HL-60/S4 (cell line): ENCODE results near the gene ZFAND3.

Source experiments
- in situ Hi-C: fragments of 300-500 bp; cut with MboI; formaldehyde crosslinking; loops from 2 replicates; pipeline ENCODE4 v1.14.3; 2022; ENCODE audit warnings: low sequenced_read_pairs

The ZFAND3 gene

DNA sequence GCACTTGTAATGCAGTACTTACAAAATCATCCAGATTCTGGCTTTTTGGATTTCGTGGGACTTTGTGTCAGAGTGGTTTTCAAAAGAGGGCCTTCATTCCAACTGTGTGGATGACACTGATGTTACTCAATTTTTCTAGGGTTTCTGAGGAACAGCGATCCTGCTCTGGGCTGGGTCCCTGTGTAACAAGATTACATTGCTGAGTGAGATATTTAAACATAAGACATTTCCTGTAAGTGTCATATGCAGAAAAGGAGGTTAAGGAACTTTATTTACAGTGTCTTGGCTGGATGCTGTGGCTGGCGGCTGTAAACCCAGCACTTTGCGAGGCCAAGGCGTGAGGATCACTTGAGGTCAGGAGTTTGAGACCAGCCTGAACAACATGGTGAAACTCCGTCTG, 6.7 kb downstream of the ZFAND3 start:
- in situ Hi-C loops: no loop called here

DNA sequence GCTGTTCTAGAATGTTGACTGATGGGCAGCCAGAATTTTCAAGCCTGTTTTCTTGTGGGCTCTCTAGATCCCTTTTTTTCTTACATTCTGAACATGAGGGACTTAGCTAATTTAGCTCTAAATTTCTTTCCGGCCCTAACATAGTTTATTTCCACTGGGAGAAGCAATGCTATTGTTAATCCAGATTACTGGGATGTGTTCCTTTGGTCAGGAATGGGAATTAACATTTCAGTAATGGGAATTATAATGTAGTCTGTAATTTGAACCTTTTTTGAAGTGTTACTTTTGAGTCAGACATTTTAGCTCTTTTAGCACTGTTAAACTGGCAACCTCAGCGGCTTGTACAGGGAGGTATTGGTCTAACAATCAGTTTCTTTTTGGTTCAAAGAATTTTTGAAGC, 7.5 kb downstream of the ZFAND3 start:
- in situ Hi-C loops: no loop called here

DNA sequence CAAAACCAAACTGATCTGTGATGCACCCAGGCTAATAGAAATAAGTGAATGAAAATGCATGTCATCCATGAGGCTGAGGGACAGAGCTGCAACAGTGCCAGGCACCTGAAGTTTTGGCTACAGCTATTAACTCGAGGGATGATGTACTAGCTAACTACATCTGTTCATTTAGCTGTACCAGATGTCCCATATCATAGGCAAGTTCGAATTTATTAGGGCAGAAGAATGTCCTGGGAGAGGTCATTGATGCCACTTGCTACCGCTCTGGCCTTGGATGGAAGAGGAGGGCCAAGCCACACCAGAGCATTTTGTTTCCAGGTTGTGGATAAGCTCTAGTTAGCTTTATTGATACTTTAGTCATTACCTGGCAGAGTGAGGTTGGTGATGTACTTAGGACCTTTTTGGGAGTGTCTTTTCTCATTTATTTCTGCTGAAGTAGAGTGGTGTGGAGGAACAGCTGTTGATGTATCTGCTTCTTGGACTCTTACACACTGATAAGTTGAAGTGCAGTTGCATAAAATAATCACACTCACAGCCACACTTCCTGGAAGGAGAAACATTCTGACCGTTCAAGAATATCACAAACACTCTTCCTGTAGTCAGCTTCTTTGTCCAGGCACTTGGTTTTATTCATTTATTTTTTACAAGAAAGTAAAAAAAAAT, 8.2 kb downstream of the ZFAND3 start:
- in situ Hi-C loops: no loop called here

DNA sequence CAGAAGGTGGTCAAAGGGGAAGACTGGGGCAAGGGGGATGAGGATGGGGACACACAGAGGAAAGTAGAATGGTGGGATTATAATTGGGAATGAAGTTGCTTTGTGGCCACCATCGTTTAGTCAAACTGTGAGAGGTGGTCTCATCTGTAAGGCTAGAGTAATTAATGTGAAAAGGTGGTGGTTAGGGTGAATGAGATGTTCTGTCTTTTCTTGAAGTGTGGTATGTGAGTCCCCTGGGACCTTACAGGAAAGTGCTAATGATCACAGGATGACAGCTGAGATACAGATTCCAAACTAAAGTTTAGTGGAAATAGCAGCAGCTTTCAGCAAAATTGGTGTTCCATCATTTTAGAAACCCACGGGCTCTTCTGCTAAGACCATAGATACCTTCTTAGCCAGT, 10.7 kb downstream of the ZFAND3 start:
- in situ Hi-C loops: no loop called here

DNA sequence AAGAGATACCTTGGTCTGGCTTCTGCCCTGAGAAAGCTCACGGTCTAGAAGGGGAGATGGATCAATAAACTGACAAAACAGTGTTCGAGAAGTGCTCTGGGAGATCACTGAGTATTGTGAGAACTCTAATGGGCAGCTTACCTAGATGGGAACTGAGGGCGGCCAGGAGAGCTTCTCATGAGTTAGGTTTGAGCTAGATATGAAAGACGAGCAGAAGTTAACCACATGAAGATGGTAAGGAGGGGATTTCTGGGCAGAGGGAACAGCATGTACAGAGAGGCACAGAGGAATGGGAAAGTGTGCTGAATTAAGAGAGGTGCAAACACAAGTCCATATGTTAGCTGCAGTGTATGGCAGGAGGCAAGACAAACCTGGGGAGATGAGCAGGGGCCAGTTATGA, 11.9 kb downstream of the ZFAND3 start:
- in situ Hi-C loops: no loop called here

DNA sequence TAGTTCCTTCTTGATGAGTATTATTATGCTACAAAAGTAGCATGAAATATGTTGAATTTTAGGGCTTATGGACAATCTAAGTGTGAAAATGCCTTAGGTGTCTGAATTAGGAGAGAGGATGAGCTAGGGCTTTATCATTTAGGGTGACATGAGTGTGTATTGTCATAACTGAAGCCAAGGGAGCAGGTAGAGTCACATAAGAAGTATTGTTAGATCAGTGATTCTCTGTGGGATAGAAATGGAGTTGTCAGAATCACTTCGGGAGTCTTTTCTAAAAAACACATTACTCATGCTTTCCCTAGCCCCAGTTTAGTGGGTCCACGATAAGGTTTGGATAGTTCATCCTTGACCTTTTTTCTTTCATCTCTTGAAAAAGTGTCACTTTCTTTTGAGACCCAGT, 16.4 kb downstream of the ZFAND3 start:
- in situ Hi-C loops: no loop called here

DNA sequence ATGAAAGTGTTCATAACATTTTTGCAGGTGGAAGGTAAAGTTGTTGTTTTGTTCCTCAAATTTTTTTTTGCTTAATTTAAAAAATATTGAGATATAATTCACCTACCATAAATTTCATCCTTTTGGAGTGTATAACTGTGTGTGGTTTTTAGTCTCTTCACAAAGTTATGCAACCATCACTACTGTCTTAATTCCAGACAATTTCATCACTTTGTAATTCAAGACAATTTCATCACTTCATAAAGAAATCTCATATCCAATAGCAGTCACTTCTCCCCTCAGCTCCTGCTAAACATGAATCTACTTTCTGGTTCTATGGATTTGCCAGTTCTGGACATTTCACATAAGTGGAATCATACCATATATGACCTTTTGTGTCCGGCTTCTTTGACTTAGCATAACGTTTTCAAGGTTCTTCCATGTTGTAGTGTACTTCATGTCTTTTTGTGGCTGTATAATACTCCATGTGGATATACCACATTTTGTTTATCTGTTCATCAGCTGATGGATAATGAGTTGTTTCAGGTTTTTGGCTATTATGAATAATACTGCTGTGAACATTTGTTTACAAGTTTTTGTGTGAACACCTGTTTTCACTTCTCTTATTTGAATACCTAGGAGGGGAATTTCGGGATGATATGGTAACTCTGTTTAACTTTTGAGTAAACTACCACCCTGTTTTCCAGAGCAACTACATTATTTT, 18.8 kb downstream of the ZFAND3 start:
- in situ Hi-C loops: no loop called here

DNA sequence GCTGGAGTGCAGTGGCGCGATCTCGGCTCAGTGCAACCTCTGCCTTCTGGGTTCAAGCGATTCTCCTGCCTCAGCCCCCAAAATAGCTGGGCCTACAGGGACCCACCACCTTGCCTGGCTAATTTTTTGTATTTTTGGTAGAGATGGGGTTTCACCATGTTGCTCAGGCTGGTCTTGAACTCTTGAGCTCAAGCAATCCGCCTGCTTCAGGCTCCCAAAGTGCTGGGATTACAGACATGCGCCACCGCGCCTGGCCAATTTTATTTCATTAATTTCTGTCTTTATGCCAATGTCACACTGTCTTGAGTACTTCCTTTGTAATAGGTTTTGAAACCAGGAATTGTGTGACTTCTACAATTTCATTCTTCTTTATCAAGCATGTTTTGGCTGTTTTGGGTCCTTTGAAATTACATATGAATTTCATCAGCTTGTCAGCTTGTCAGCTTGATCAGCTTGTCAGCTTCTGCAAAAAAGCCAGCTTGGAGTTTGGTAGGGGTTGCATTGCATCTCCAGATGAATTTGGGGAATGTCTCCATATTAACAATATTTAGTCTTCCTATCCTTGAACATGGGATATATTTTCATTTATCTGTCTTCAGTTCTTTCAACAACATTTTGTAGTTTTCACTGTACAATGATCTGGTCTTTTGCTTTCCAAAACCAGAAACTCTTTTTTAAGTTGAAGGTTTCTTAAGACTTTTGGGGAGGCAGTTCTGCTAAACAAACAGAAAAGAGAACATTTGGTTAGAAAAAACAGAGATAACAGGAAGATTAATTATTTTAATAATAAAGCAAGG, 20.8 kb downstream of the ZFAND3 start:
- in situ Hi-C loops: no loop called here

DNA sequence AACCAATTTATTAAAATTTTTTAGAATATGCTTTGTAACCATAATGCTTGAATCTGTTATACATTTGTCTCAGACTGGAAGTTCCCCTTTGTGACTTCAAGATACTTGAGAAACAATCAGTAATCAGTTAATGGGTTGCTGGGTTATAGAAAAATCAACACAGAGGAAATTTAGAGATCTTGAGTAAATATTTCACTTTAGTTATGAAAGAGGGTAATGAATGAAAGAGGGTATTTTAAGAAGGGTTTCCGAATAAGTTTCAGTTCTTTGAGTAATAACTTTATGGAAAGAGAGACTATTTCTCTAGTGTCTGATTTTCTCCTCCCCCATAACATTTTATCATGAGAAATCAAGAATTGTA, 21.4 kb downstream of the ZFAND3 start:
- in situ Hi-C loops: no loop called here

DNA sequence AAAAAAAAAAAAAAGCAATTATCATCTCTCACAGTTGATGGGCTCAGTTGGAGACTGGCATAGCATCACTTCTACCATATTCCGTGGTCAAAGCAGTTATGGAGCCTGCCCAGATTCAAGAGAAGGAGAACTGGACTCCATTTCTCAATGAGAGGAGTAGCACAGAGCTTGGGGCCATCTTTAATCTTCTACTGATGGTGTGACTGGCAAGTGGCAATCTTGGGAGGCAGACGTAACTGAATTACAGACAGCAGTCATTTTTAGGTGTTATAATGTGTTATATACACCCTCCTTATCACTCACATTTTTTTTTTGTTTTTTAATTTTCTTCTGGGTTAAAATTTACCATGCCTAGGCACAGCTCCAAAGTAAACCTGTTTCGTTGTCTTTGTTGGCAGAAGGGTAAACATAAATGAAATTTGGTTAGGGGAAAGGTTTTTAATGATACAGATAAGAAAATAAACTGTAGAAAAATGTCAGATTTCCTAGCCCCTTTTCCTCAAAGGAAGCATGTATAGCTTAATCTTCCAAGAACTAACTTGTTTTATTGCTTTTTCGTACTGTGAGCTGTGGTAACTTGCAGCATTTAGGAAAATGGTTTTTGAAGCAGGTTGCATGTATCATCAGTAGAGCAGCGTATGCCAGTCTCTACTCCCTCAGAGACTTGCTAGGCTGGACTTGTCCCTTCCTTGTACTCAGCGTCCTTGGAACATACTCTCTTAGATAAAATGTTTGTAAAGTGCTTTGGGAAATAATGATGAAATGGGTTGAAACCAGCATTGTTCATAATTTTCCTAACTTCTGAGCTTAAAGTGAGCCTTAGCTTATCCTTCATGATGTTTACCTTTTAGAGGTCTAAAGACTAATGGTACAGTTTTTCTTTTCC, 25.7 kb downstream of the ZFAND3 start:
- in situ Hi-C loops: no loop called here

DNA sequence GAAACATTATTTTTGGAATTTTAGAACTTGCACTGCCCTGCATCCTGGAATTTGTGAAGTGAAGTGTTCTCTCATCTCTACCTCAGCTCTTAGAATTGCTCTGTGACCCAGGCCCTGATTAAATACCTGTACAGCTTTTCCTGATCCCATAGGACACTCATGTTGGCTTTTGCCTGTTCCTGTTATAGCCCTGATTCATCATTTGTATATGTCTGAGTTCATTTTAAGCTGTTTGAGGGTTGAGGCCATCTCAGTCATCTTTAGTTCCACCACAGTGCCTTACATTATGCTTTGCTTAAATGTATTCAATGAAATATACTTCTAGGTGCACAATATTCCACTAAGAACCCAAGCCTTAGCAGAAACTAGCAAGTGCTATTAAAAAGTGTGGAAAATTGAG, 26.4 kb downstream of the ZFAND3 start:
- in situ Hi-C loops: no loop called here

DNA sequence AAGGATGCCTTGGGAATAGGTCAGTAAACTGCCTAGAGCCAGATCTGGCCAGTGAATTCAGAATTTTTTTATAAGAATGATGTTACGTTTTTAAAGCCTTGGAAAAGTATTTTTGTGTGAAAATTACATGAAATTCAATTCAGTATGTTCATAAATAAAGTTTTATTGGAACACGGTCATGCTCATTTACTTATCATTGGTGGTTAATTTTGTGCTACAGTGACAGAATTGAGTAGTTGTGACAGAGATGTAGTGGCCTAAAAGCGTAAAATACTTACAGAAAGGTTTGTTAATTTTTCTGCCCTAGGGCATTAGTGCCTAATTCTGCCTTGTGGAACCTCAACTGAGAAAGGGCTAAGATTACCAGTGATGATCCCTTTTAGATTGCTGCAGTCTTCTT, 28.2 kb downstream of the ZFAND3 start:
- in situ Hi-C loops: no loop called here

DNA sequence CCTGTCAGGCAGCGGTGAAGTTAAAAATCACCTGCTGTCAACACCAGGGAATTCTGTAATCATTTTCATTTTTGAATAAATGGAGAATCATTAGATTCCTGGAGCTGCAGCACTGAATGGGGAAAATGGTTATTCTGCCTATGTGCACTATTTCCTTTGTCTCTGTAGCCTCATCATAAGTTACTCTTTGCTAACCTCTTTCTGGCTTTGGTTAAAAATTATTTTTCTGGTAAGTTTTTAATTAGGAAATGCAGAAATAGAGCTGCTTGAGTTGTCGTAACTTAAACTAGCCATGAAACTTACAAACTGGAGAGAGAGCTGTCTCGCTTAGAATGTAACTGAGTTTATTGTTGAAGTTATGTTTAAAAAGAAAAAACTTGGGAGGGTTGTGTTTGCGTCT, 28.8 kb downstream of the ZFAND3 start:
- in situ Hi-C loops: no loop called here

DNA sequence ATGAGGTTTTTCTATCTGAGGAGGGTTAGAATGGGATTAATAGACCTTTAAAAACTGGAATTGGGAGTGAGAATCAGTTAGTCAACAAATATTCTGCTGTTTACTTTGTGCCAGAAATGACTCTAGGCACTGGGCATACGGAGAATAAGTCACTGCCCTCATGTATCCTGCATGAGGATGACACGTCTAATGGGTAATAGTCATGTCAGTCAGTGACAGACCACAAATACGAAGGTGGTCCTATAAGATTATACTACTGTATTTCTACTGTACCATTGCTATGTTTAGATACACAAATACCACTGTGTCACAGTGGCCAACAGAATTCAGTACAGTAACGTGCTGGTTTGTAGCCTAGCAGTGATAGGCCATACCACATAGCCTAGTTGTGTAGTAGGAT, 30.7 kb downstream of the ZFAND3 start:
- in situ Hi-C loops: no loop called here

DNA sequence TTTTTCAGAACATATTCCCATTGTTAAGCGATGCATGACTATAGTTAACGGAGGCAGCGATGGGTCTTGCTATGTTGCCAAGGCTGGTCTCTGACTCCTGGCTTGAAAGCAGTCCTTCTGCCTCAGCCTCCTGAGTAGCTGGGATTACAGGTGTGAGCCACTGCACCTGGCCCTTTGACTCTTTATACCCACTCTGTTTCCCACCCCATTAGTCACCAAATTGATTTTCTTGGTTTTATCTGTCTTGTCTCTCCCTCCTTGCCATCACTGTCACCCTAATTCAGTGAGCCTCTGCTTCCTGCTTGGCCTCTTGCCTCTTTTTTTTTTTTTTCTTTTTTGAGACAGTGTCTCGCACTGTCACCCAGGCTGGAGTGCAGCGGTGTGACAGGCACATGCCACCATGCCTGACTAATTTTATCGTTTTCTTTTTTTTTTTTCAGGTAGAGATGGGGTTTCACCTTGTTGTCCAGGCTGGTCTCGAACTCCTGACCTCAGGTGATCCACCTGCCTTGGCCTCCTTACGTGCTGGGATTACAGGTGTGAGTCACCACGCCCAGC, 31.3 kb downstream of the ZFAND3 start:
- in situ Hi-C loops: no loop called here

DNA sequence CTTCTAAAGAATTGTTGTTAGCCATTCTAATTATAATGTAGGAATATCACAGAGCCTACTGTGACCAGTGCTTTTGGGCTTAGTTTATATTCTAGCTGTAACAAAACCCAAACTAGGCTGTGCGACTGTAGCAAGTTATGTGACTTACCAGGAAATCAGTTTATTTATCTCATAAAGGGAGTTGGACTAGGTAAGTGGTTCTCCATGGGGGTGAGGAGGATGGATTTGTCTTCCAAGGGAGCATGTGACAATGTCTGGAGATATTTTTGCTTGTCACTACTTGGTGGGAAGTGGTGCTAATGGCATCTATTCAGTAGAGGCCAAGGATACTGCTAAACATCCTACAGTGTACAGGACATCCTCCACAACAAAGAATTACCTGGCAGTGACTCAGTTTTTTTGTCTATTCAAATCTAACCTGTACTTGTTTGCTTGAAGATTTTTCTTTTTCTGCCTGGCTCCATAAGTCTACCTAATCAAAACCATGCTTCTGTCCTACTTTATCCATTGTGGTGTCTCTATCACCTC, 32.5 kb downstream of the ZFAND3 start:
- in situ Hi-C loops: no loop called here

DNA sequence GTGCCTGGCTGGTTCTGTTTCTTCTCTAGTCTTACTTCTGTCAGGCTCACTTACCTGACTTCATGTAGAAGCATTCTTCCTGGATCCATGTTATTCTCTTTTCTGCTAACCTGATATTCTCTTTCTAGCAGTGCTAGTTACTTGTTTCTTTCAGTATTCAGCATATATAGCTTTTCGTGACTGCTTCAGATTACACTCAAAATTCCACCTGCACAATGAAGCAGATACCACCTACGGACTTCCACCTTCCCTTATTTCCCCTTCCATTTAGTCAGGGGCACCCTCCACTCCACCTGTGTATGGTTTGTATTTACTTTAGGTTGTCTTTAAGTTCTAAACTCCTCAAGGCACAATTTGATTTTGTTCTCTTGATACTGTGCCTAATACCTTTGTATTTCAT, 36.8 kb downstream of the ZFAND3 start:
- in situ Hi-C loops: no loop called here

DNA sequence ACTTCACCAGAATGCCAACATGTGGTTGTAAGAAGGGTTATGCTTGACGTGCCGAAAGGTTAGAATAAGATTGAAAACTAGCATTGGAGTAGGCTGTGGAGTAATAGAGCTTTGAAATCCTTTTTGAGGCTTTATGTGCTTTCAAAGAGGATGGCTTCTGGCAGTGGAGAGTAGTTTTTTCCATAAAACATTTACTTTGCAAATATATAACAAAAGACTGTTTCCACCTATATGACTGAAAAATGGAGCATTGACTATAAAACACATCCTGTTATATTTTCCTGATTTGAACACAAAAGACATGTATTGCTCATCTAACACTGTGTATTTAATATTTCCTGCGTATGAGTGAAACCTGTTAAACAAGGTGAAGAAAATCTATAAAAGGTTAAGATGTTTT, 38.8 kb downstream of the ZFAND3 start:
- in situ Hi-C loops: no loop called here

DNA sequence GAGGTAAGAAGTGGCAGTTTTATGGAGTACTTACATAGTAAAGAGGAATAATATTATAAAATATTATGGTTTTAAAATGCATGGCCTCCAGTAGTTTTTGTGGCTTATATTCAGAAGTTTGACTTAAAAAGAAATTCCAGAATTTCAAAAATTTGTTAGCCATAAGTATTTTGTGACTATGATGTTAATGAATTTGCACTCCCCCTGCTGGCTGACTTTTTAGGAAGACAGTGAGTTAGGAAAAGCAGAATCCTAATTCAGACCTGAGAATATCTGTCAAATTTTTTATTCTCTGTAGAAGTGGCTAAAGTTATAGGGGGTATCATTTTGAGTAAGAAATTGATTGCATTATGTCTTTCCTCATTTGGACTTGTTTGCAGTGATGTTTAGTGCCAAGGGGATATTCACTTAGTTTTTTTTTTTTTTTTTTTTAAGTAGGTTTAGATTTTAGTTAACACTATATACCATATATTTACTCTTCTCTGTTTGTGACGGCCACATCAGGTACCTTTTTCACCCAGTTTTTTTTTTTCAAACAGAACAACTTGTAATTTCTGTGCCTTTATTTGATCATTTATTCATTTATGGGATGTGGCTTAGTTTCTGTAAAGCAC, 40.8 kb downstream of the ZFAND3 start:
- in situ Hi-C loops: no loop called here

DNA sequence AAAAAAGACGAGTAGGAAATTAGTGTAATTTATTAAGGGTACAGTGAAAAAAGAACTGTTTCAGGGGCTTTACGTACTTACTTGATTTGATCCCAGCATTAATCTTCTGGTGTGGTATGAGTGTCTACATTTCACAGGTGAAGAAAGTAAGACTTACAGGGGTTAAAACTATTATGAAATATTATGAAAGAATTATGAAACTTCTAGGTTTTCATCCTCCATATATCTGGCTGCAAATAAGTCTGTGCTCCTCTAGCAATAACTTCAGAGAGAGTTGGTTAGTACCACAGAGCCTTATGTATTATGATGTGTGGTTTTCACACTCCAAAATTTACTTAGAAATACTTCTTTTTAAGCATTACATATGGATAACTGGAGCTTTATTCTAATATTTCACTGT, 41.9 kb downstream of the ZFAND3 start:
- in situ Hi-C loops: no loop called here
